ELR (cell line): ENCODE measurements around the gene IL17RE.
"Not testable (repeated sequence)": the region's sequence is repeated elsewhere in the genome, so short reads cannot be mapped to it uniquely, and the experiment has no call there.

ENCODE experiments used
- DNase-seq: peaks from one replicate; pipeline ENCODE4 v3.0.0-alpha.2; 2015; ENCODE audit warnings: low read depth

Gene IL17RE

DNA sequence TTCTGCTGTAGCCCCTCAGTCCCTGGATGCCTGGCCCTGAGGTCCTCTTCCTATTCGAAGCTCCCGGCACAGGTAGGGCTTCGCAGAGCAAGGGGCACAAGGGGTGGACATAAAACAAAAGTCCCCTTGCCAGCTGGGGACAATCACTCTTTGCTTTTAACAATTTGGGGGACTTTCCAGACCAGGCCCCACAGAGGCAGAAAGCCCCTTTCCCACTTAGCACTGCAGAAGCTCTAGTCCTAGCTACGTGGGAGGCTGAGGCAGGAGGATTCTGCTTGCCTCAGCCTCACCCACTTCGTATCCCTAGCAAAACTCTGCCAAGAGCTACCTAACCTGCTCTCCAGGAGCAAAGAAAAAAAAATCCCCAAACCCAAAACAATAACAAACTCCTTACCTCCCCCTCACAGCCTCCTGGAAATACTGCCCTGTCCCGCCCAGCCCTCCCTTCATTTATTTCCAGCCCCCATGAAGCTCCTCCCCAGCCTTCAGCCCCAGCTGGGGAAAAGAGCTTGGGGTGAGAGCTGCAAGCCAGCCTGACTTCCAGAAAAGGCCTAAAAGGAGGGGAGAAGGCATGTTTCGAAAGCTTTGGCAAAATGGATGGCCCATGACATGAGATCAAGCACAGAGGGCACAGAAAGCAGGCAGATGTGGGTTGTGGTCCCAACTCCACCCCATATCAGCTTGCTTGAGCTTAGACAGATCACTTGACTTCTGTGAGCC is 22.7 kb upstream of the IL17RE start, which contains the start of gene CIDEC:
Gene CIDEC (minus strand): TSS at position 424 of the 720 bp plus-strand sequence. CDS start 1,767 bp downstream, outside the sequence.
- no peak for DNase-seq

DNA sequence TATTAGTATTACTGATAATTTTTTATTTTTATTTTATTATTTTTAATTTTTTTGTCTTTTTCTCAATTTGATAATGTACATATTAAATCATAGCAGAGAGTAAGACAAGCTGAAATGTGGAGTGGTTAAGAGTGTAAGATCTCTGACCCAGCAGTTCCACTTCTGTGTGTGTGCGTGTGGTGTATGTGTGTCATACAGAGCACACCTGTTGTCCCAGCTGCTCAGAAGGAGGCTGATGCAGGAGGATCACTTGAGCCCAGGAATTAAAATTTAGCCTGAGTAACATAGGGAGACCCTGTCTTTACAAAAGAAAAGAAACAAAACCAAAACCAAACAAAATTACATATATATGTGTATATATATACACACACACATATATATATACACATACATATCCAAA is 21.2 kb upstream of the IL17RE start:
- DNase-seq, result no peak

DNA sequence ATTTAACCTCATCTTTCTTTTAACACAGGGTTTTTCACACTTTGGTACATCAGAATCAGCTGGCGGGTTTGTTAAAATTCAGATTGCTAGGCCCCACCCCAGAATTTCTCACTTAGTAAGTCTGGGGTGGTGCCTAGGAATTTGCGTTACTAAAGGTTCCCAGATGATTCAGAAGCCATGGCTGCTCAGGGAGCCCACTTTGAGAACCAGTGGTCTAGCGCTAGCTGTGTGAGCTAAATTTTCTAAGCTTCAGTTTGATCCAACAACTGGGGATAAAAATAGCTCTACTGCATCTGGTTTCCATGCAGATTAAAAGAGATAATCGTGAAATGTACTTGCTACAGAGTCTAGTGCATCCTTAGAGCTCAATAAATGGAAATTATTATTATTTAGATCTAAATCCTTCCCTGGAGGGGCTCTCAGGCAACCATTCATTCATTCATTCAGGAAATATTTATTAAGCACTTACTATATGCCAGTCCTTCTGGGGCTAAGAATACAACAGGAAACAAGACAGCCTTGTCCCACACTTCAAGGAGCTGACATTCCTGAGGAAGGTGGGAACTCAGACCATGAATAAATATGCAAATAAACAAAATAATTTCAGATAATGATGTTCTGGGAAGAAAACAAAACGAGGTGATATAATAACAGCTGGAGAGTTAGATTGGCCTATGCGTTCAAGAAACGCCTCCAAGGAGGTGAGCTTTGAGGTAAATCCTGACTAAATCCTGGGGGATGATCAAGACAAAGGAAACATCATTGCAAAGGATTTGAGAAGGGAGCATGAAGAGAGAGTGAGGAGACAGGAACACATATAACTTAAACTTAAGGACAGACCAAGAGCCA is 18.7 kb upstream of the IL17RE start:
- peak; percentile 64 for DNase-seq

DNA sequence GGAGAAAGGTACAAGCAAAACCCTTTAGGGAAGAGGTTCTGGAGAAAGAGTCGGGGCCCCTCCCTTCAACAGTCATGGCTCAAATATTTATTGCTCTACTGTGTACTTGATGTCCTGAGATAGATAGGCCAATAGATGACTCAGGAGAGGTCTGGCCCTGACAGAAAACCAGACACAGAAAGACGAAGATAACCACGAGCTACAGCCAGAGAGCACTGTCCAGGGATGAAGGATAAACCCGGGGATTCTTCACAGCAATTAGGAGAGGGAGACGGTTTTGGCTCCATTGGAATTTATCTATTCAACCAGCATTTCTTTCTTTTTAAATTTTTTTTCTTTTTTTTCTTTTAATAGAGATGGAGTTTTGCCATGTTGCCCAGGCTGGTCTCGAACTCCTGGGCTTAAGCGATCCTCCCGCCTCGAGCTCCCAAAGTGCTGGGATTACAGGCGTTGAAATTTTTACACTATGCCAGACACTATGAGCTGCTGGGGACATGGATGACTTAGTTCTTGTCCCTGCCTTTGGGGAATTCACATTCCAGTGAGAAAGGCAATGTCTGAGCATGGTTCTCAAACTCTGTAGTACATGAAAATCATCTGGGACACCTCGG is 18.0 kb upstream of the IL17RE start:
- DNase-seq, result peak; percentile 93

DNA sequence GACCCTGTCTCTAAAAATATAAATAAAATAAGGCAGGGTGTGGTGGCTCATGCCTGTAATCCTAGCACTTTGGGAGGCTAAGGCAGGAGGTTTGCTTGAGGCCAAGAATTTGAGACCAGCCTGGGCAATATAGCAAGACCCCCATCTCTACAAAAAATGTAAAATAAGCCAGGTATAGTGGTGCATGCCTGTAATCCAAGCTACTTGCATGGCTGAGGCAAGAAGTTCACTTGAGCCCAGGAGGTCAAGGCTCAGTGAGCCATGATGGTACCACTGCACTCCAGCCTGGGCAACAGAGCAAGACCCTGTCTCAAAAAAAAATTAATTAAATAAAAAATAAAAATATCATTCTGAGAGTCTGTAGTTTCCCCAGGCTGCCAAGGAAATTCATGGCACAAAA is 16.3 kb upstream of the IL17RE start:
- DNase-seq, result no peak

DNA sequence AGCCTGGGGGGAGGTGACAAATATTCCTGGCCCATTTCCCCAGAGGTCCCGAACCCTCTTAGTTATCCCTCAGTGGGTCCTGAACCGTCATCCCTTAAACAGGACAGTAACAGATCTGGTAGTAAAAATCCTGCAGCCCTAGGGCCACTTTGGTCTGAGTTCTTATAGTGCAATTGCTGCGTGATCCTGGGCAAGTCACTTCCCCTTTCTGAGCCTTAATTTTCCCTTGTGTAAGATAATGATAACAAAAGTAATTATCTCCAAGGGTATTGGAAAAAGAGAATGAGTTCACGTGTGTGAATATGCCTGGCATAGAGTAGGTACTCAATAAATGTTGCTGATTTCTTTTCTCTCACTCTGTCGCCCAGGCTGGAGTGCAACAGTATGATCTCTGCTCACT is 15.2 kb upstream of the IL17RE start:
- DNase-seq, result no peak

DNA sequence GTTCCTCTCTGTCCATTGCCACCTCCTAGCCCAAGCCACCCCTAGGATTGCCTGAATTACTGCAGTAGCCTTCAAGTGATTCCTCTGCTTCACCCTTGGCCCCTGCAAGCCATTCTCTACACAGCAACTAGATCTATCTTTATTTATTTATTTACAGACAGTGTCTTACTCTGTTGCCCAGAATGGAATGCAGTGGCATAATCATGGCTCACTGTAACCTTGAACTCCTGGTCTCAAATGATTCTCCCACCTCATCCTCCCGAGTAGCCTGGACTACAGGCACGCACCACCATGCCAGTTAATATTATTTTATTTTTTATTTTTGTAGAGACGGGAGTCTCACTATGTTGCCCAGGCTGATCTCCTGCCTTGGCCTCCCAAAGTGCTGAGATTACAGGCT is 14.1 kb upstream of the IL17RE start:
- no peak for DNase-seq

DNA sequence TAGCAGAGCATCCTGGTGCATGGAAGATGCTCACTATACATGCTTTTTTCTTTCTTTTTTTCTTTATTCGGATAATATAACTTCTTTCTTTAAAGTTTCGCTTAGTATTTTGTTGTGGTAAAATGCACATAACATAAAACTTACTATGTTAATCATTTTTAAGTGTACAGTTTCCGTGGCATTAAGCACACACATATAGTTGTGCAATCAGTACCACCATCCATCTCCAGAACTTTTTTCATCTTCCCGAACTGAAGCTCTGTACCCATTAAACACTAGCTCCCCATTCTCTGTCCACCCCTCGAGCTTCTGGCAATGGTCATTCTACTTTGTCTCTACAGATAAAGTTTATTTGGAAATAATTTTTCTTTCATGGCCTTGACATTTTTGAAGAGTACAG is 13.2 kb upstream of the IL17RE start:
- DNase-seq, result no peak

DNA sequence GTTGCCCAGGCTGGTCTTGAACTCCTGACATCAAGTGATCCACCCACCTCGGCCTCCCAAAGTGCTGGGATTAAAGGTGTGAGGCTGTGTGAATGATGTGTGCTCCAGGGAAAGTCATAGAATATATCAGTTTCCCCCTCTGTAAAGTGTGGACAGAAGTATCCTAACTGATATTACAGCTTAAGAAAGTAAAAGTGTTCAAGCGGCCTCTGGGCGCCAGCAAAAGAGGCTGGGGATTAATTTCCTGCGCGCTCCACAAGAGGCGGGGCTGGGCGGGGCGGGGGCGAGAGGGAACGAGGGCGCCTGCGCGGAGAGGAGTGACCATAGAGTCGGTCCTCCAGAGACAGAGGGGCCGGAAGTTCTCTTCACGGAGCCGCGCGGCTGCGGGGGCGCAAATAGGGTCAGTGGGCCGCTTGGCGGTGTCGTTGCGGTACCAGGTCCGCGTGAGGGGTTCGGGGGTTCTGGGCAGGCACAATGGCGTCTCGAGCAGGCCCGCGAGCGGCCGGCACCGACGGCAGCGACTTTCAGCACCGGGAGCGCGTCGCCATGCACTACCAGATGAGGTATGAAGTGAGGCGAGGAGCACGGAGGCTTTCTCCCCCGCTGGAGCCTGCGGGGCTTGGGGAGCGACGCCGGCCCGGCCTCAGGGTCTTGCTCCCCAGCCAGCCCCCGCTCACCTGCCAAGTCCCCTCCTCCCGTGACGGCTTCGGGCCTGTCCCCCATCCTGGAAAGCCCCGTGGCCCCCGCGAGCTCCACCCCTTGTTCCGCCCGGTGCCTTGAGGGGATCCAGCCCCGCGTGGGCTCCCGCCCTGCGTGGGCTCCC is 12.2 kb upstream of the IL17RE start, which contains the start of gene JAGN1:
Gene JAGN1 (plus strand): TSS at position 362 of the 823 bp plus-strand sequence. CDS start 113 bp downstream, at position 475.
- DNase-seq, result peak; percentile 90

DNA sequence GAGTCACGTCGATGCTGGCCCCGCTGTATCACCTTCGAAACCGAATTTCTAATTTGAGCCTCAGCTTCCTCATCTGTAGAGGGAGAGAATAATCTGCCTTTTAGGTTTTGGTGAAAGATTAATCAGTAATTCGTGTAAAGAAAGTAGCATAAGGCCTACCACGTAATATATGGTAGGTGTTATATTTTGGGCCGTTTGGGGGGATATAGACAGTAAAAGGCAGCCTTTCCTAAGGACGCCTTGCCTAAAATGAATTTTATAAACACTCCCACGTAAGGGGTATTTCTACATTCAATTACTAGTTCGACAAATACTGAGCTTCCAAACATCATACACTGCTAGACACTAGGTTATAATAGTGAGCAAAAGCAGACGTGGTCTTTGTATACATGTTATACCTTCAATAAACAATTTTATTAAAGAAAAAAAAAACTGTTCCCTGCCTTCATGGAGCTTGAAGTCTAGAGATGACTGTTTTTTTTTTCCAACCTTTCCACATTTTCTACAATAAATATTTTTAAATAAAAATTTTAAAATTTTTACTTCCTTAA is 11.5 kb upstream of the IL17RE start:
- no peak for DNase-seq

DNA sequence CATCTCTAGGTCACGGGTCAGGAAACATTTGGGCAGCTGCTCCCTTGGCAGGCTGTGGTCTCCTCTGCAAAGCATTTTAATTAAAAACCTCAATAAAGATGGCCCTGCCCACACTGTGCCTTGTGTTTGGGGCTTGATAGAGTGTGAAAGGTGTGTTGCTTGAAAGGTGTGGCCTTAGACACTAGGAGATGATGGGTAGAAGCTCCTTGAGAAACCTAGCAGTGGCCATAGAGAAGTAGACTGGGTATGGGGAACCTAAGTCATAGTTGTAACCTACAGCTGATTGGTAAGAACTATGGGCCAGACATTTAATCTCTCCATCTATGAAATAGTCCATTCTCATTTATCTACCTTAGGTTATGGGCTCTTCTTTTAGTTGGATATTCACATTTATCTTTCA is 8.9 kb upstream of the IL17RE start:
- DNase-seq, result no peak

DNA sequence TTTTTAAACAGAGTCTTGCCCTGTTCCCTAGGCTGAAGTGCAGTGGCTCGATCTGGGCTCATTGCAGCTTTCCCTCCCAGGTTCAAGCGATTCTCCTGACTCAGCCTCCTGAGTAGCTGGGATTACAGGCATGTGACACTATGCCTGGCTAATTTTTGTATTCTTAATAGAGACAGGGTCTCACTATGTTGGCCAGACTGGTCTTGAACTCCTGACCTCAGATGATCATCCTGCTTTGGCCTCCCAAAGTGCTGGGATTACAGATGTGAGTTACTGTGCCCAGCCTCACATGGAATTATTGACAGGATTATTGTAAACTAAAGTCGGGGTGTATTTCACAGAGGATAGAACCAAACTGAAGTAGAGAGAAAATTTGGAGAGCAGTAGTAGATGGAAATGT is 6.9 kb upstream of the IL17RE start:
- DNase-seq, result not testable (repeated sequence)

DNA sequence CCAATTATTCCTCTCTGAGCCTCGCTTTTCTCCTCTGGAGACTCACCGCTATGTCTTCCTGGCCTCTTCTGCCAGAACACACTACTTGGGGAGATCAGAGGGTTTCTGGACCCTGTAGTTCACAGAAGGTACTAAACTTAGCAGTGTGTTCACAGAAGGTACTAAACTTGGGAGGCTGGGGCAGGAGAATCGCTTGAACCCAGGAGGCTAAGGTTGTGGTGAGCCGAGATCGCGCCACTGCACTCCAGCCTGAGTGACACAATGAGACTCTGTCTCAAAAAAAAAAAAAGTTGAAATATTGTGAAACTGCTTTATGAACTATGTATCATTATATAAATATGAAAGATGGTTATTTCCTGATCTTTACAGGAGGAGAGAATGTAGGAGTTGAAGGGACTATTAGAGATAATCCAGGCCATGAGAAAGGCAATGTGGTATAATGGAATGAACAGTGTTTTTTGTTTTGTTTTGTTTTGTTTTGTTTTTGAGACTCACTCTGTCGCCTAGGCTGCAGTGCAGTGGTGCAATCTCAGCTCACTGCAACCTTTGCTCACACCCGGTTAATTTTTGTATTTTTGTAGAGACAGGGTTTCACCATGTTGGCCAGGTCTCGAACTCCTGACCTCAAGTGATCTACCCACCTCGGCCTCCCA is 5.8 kb upstream of the IL17RE start:
- DNase-seq, result not testable (repeated sequence)

DNA sequence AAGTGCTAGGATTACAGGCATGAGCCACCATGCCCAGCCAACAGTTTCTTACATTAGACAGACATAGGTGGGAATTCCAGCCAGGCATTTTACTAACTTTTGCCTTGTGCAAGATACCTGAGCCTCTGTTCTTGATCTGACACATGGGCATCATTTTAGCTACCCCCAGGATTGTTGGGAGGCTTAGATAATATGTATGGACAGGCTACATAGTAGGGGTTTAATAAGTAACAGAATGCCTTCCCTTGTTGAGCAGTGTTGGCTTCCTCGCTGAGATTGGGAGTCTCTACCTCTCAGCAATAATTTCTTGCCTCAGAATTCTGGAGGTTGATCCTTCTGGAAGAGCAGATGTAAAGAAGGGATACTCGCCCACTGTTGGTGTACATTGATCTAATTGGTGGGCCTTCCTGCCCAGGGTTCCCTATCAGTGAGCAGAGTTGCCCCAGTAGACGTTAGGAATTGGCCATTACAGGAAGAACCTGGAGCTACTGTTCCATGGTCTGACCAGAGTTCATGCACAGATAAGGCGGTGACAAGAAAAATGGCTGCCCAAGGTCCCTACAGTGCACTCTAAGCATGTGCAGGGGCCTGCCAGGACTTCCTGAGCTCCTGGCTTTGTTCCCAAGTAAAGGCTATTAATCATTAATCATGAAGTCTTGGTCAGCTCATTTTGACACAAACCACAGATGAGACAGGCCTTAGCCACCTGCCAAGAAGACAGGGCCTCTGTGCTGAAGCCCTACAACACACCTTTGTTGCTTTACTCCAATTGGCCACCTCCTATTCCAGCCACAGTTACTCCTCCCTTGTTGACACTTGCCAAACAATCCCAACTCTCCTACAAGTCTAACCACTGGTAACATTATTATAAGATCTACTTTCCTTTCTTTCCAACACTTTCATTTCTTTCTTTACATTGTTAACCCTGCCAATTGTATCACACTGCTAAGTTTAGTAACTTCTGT is 5.0 kb upstream of the IL17RE start:
- peak; percentile 39 for DNase-seq

DNA sequence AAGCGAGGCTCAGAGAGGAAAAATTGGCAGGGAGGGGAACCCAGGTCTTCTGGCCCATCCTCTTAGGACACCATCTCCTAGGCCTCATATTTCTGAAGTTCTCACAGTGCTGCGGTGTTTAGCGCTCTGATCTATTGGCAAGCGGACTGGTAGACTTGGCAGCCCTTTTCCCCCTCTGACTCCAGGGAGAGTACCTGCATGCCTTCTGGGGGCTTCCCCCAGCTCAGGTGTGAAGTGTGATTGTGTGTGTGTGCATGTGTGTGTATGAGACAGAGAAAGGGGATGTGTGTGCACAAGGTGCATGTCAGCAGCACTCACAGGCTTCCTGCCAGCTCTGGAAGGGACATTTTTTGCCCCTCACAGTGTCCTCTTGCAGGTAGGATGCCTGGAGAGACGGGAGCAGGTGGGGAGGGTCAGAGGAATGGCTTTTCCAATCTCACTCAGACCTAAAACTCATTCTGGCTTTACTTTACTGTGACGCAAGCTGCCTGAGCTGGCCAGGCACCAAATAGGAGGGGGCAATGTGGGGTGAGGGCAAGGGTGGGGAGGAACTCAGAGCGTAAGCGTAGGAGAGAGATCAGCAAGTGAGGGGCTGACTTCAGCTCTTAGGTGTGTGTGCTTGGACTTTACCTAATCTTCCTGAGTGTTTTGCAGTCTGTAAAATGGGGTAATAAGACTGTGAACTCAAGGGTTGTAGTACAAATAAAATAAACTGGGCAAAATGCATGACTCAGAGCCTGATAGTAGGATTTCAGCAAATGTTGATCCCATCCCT is 4.0 kb upstream of the IL17RE start:
- DNase-seq, result no peak

DNA sequence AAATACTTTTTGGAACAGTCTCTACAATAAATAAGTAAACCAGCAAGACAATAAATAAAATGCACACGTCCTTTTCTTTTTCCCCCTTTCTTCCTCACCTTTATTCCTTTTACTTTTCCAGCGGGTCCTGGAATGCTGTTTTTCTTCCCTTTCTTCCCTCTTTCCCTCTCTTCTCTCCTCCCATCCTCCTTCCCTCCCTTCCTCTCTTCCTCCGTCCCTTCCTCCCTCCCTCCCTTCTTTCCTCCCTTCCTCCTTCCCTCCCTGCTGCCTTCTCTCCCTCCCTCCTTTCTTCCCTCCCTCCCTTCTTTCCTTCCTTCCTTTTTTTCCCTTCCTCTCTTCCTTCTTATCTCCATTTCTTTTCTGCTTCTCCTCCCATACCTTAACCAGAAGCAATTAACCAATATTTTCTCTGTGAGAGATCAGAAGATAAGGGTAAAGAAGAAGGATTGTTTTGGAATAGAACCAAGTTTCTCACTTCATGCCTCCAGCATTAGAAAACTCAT is 3.3 kb upstream of the IL17RE start:
- no peak for DNase-seq

DNA sequence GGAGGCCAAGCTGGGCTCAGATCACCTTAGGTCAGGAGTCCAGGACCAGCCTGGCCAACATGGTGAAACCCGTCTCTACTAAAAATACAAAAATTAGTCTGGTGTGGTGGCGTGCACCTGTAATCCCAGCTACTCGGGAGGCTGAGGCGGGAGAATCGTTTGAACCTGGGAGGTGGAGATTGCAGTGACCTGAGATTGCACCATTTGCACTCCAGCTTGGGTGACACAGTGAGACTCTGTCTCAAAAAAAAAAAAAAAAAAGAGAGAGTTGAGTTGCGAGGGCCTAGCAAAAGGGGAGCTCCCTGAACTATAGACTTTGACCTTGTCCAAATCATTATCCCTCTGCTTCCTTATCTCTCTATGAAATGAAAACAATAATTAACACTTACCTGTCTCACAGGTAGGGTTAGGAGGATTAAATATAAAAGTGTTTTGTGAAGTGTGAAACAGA is 1.7 kb upstream of the IL17RE start:
- not testable (repeated sequence) for DNase-seq

DNA sequence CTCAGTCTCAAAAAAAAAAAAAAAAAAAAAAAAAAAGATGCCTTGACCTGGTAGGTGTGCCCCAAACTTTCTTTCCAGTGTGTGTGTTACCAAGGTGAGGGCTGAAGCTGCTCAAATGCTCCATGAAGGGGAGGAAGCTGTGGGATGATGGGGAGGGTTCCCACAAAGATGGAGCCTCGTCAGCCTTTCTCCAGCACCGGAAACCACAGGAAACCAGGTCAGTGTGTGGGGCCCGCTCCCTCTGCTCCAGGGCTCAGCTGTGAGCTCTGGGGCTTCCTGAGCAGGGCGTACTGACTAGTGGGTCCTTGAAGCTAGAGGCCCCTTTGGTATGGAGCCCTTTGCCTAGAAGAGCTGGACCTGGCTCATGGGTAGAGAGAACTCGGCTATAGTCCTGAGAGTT is 681 bp upstream of the IL17RE start:
- DNase-seq, result no peak

DNA sequence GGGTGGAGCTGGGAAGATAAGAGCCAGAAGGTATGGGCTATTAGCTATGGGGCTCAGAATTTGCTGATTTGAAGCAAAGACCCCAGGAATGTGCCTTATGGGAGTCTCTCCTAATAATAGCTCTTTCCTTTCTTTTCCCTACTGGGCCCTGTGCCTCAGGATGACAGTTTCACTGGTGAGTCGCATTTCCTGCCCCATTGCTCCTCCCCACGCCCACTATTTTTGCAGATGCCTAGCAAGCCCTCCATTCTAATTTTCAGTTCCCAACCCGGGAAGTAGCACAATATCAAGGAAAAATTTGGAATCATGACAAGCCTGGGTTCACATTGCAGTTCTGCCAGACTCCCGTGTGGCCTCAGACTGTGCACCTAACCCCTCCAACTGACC is 583 bp downstream of the IL17RE start:
- DNase-seq, result peak; percentile 61
